ENCODE data around the gene CAPN15.
"Not testable (repeated sequence)": the region's sequence is repeated elsewhere in the genome, so short reads cannot be mapped to it uniquely, and the experiment has no call there.

CAPN15 gene

DNA sequence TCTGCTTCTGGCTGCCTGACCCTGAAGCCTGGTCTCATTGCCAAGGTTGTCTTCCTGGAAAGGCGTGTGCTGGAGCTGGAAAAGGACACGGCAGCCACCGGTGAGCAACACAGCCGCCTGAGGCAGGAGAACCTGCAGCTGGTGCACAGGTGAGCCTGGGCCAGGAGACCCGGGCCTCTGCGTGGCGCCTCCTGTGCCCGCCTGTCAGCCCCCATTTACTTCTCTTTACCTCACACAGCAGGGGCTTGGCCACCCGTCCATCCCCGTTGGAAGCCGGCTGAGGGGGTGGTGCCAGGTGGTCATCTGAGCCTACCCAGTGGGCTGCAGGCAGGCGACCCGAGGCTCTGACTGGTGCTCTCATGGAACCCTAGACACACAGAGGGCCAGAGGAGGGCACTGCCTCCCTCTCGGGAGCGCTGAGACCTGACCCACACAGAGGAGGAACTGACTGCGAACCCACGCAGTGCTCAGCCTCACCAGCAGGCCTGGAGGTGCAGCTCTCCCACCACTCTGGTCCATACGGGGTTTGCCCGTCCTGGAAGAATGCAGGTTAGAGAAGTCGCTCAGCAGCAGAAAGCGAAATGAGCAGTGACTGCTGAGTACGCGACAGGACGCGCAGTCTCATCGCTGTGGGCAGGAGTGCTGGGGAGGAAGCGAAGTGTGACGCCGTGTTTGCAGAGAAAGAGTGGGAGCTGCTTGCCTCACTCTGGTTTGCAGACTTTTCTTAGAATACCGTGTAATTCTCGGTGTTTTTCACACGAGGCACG, 21.9 kb upstream of the CAPN15 start:
- TF ChIP-seq, protein P1, sequence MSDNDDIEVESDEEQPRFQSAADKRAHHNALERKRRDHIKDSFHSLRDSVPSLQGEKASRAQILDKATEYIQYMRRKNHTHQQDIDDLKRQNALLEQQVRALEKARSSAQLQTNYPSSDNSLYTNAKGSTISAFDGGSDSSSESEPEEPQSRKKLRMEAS (IDR thresholded peaks at IDR 0.05; ENCODE audit: low read depth, low read length), result no peak
- TF ChIP-seq MYC (IDR thresholded peaks at IDR 0.05; ENCODE audit: low read depth, low read length) (no peak), POLR2A (IDR thresholded peaks at IDR 0.05; ENCODE audit: extremely low read depth, insufficient read length) (no peak)
- TF ChIP-seq, protein P2, sequence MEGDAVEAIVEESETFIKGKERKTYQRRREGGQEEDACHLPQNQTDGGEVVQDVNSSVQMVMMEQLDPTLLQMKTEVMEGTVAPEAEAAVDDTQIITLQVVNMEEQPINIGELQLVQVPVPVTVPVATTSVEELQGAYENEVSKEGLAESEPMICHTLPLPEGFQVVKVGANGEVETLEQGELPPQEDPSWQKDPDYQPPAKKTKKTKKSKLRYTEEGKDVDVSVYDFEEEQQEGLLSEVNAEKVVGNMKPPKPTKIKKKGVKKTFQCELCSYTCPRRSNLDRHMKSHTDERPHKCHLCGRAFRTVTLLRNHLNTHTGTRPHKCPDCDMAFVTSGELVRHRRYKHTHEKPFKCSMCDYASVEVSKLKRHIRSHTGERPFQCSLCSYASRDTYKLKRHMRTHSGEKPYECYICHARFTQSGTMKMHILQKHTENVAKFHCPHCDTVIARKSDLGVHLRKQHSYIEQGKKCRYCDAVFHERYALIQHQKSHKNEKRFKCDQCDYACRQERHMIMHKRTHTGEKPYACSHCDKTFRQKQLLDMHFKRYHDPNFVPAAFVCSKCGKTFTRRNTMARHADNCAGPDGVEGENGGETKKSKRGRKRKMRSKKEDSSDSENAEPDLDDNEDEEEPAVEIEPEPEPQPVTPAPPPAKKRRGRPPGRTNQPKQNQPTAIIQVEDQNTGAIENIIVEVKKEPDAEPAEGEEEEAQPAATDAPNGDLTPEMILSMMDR (IDR thresholded peaks at IDR 0.05; ENCODE audit: low read depth, low read length), result no peak
- no peak for DNase-seq (ENCODE audit: low read depth)

DNA sequence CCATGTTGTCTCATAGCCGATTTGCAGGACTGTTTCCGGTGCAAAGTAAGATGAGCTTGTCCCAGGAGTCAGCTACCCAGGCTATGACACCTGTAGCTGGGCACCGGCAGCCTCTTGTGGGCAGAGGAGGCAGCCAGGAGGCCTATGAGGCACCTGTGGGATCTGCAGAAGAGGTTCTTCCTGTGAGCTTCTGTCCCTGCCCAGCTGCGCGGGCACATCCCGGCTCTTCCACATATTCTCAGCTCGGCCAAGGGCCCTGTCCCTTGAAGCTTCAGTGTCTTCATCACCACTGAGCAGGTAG, 21.3 kb upstream of the CAPN15 start:
- H3K4me3 ChIP-seq (ENCODE audit: low read depth, low read length), result no peak overlapping the region
- TF ChIP-seq, protein P1 (IDR thresholded peaks at IDR 0.05; ENCODE audit: low read depth, low read length), result no peak
- TF ChIP-seq, protein P2 (IDR thresholded peaks at IDR 0.05; ENCODE audit: low read depth, low read length), result no peak
- no peak for TF ChIP-seq MYC (IDR thresholded peaks at IDR 0.05; ENCODE audit: low read depth, low read length)
- TF ChIP-seq POLR2A (IDR thresholded peaks at IDR 0.05; ENCODE audit: extremely low read depth, insufficient read length), result no peak
- DNase-seq (ENCODE audit: low read depth), result no peak

More for the DNA sequence above, 21.9 kb upstream of the CAPN15 start:
- no peak overlapping the region for H3K4me3 ChIP-seq (ENCODE audit: low read depth, low read length)

DNA sequence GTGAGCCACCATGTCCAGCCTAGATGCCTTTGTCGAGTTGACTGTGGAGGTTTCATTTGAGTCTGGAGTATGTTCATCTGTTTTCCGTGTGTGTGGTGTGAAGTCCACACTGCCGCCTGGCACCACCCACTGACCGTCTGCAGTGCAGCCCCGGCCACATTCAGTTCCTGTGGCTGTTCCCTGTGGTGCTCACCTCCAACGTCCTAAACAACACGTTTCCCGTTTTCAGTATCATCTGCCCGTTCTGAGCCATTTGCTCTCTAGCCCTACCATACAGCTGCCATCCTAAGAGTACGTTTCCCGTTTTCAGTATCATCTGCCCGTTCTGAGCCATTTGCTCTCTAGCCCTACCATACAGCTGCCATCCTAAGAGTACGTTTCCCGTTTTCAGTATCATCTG, 20.0 kb upstream of the CAPN15 start:
- DNase-seq (ENCODE audit: low read depth); H3K4me3 ChIP-seq (ENCODE audit: low read depth, low read length): not testable (repeated sequence)

DNA sequence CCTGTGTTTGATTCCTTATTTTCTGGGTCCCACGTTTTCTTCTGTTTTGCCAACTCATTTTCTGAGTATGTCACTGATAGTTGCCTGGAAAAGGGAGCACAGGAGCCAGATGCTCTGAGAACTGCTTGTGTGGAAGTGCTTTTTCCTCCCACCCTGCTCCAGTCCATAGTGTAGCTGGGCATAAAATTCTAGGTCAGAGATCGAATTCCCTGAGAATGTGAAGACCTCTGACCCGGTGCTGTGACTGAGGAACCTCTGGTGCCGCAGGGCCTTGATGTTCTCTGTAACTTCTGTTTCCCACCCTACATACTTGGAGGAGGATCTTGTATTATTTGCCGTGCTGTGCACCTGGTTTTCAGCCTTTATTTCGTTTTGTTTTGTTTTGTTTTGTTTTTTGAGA, 19.5 kb upstream of the CAPN15 start:
- no peak for TF ChIP-seq POLR2A (IDR thresholded peaks at IDR 0.05; ENCODE audit: extremely low read depth, insufficient read length)
- TF ChIP-seq, protein P2 (IDR thresholded peaks at IDR 0.05; ENCODE audit: low read depth, low read length), result no peak
- TF ChIP-seq, protein P1 (IDR thresholded peaks at IDR 0.05; ENCODE audit: low read depth, low read length), result no peak
- no peak for TF ChIP-seq MYC (IDR thresholded peaks at IDR 0.05; ENCODE audit: low read depth, low read length)
- no peak overlapping the region for H3K4me3 ChIP-seq (ENCODE audit: low read depth, low read length)
- no peak for DNase-seq (ENCODE audit: low read depth)

DNA sequence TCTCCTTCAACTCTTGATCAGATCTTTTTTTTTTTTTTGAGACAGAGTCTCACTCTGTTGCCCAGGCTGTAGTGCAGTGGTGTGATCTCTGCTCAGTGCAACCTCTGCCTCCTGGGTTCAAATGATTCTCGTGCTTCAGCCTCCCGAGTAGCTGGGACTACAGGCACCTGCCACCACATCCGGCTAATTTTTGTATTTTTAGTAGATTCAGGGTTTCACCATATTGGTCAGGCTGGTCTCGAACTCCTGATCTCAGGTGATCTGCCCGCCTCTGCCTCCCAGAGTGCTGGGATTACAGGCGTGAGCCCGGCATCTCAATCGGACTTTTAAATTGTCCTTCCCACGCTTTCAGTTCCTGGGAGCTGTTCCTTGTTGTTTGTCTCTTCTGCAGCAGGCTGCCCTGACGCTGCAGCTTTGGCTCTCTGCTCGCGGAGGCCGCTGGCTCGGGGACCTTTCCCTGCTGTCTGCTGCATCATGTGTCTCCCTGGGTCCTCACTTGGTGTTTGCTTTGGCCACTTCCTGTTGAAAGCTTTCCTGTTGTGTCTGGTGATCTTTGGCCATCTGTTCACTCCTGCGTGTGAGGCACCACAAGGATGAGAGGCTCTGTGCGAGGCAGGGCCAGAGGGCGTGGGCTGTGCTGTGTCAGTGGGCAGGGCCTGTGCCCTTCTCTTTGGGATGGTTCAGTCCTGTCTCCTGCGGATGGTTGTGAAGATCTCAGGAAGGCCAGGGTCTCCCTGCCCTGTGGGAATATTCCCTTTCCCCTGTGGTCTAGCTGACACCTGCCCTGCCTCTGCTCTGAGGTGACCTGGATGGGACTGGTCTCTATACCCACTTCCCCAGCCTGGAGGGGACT, 18.4 kb upstream of the CAPN15 start:
- no peak for TF ChIP-seq MYC (IDR thresholded peaks at IDR 0.05; ENCODE audit: low read depth, low read length)
- TF ChIP-seq, protein P2 (IDR thresholded peaks at IDR 0.05; ENCODE audit: low read depth, low read length), result no peak
- TF ChIP-seq POLR2A (IDR thresholded peaks at IDR 0.05; ENCODE audit: extremely low read depth, insufficient read length), result no peak
- TF ChIP-seq, protein P1 (IDR thresholded peaks at IDR 0.05; ENCODE audit: low read depth, low read length), result no peak
- no peak overlapping the region for H3K4me3 ChIP-seq (ENCODE audit: low read depth, low read length)
- no peak for DNase-seq (ENCODE audit: low read depth)

DNA sequence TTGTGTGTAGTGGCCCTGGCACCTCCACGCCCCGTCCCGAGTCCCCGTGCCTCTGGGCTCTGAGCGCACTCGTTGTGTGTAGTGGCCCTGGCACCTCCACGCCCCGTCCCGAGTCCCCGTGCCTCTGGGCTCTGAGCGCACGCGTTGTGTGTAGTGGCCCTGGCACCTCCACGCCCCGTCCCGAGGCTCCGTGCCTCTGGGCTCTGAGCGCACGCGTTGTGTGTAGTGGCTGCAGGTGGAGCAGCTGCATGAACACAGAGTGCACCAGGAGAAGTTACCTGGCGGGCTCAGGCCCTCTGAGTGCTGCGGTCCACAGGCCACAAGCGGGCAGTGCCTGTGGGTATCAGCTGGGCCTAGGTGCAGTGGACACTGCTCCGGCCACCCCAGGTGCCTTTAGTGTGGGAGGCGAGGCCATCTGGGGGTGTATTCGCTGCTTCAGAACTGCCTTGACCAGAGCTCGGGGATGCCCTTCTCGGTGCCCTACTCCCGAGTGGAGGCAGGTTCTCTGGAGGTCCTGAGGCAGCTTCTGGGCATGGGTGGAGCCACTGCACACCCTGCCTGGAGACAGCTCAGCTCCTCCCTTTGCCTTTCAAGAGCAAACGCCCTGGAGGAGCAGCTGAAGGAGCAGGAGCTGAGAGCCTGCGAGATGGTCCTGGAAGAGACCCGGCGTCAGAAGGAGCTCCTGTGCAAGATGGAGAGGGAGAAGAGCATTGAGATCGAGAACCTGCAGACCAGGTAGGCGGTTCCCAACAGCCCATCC, 17.3 kb upstream of the CAPN15 start:
- DNase-seq (ENCODE audit: low read depth), result no peak
- H3K4me3 ChIP-seq (ENCODE audit: low read depth, low read length), result no peak overlapping the region
- TF ChIP-seq, protein P2 (IDR thresholded peaks at IDR 0.05; ENCODE audit: low read depth, low read length), result no peak
- TF ChIP-seq POLR2A (IDR thresholded peaks at IDR 0.05; ENCODE audit: extremely low read depth, insufficient read length) (no peak), MYC (IDR thresholded peaks at IDR 0.05; ENCODE audit: low read depth, low read length) (no peak)
- TF ChIP-seq, protein P1 (IDR thresholded peaks at IDR 0.05; ENCODE audit: low read depth, low read length), result no peak
